H9 (cell line): ENCODE results near the gene KRTAP10-8. TPM values are rescaled to one million over a fixed set of nuclear protein-coding genes. Genes with fewer than 3 reads are reported as not detected.

Source experiments
- DNase-seq: peaks from one replicate; pipeline ENCODE4 v3.0.0-alpha.2; 2017
- H2AFZ ChIP-seq: one replicate; pipeline ENCODE4 v1.6.1; 2013; ENCODE audit warnings: mild to moderate bottlenecking, low read length, control low read depth, moderate library complexity
- H2AK5ac ChIP-seq: 2 replicates; pipeline ENCODE4 v1.6.1; 2013; ENCODE audit warnings: low read length, control low read depth, mixed read lengths; ENCODE audit not compliant: insufficient read length
- H2BK120ac ChIP-seq: one replicate; pipeline ENCODE4 v1.6.1; 2013; ENCODE audit warnings: low read depth, mild to moderate bottlenecking, low read length, control low read depth, inconsistent platforms; ENCODE audit not compliant: poor library complexity, severe bottlenecking
- H2BK12ac ChIP-seq: 2 replicates; pipeline ENCODE4 v1.6.1; 2013; ENCODE audit warnings: low read length, control low read depth, mixed read lengths, low read depth; ENCODE audit not compliant: insufficient read length
- H2BK15ac ChIP-seq: 2 replicates; pipeline ENCODE4 v1.6.1; 2013; ENCODE audit warnings: low read depth, low read length, control low read depth
- H2BK20ac ChIP-seq: one replicate; pipeline ENCODE4 v1.6.1; 2013; ENCODE audit warnings: low read depth, mild to moderate bottlenecking, low read length, control low read depth, inconsistent platforms; ENCODE audit not compliant: poor library complexity, severe bottlenecking
- H2BK5ac ChIP-seq: 2 replicates; pipeline ENCODE4 v1.6.1; 2013; ENCODE audit warnings: low read length, control low read depth, mixed read lengths; ENCODE audit not compliant: insufficient read length
- H3K14ac ChIP-seq: 2 replicates; pipeline ENCODE4 v1.6.1; 2013; ENCODE audit warnings: low read length, control low read depth; ENCODE audit not compliant: insufficient read depth
- H3K18ac ChIP-seq: 2 replicates; pipeline ENCODE4 v1.6.1; 2013; ENCODE audit warnings: low read depth, mild to moderate bottlenecking, mixed read lengths, low read length, control low read depth; ENCODE audit not compliant: insufficient read length
- H3K23ac ChIP-seq: 2 replicates; pipeline ENCODE4 v1.6.1; 2013; ENCODE audit warnings: low read length, control low read depth, mixed read lengths, low read depth; ENCODE audit not compliant: insufficient read length
- H3K23me2 ChIP-seq: 2 replicates; pipeline ENCODE4 v1.6.1; 2013; ENCODE audit warnings: low read depth, mild to moderate bottlenecking, mixed read lengths, low read length, control low read depth; ENCODE audit not compliant: insufficient read length, poor library complexity, severe bottlenecking
- H3K27ac ChIP-seq: 2 replicates; pipeline ENCODE4 v1.5.1; 2013; ENCODE audit warnings: low read length, control low read depth, mixed read lengths, low read depth; ENCODE audit not compliant: insufficient read length
- H3K27me3 ChIP-seq: 2 replicates; pipeline ENCODE4 v1.6.1; 2013; ENCODE audit warnings: low read length, control low read depth, inconsistent platforms; ENCODE audit not compliant: insufficient read depth
- H3K4ac ChIP-seq: 2 replicates; pipeline ENCODE4 v1.6.1; 2013; ENCODE audit warnings: low read depth, mild to moderate bottlenecking, control low read depth, inconsistent platforms, low read length, moderate library complexity
- H3K4me1 ChIP-seq: 2 replicates; pipeline ENCODE4 v1.6.1; 2013; ENCODE audit warnings: low read length, control low read depth, inconsistent platforms; ENCODE audit not compliant: insufficient read depth
- H3K4me2 ChIP-seq: 2 replicates; pipeline ENCODE4 v1.6.1; 2013; ENCODE audit warnings: low read length, control low read depth, mixed read lengths; ENCODE audit not compliant: insufficient read length, insufficient read depth
- H3K56ac ChIP-seq: 2 replicates; pipeline ENCODE4 v1.6.1; 2013; ENCODE audit warnings: low read depth, mild to moderate bottlenecking, mixed read lengths, low read length, control low read depth; ENCODE audit not compliant: insufficient read length
- H3K79me1 ChIP-seq: 2 replicates; pipeline ENCODE4 v1.6.1; 2013; ENCODE audit warnings: low read depth, mild to moderate bottlenecking, moderate library complexity, low read length, control low read depth, inconsistent platforms; ENCODE audit not compliant: insufficient read depth, poor library complexity, severe bottlenecking
- H3K79me2 ChIP-seq: 2 replicates; pipeline ENCODE4 v1.6.1; 2013; ENCODE audit warnings: low read length, control low read depth, inconsistent platforms; ENCODE audit not compliant: insufficient read depth
- H3K9ac ChIP-seq: 2 replicates; pipeline ENCODE4 v1.6.1; 2013; ENCODE audit warnings: low read length, control low read depth, mixed read lengths; ENCODE audit not compliant: insufficient read length; ENCODE audit errors: extremely low read depth
- H3K9me3 ChIP-seq: one replicate; pipeline ENCODE4 v1.6.1; 2013; ENCODE audit warnings: low read depth, low read length, inconsistent platforms; ENCODE audit not compliant: control insufficient read depth
- H3T11ph ChIP-seq: one replicate; pipeline ENCODE4 v1.6.1; 2013; ENCODE audit warnings: mild to moderate bottlenecking, low read length, control low read depth, inconsistent platforms
- H4K20me1 ChIP-seq: one replicate; pipeline ENCODE4 v1.6.1; 2013; ENCODE audit not compliant: control insufficient read depth, insufficient read length, insufficient read depth
- H4K5ac ChIP-seq: 2 replicates; pipeline ENCODE4 v1.6.1; 2013; ENCODE audit warnings: low read depth, mild to moderate bottlenecking, mixed read lengths, low read length, control low read depth; ENCODE audit not compliant: insufficient read length
- H4K8ac ChIP-seq: replicated peaks from 2 replicates; pipeline ENCODE4 v1.6.1; 2013; ENCODE audit warnings: low read length, control low read depth, mixed read lengths, low read depth; ENCODE audit not compliant: insufficient read length
- H4K91ac ChIP-seq: 2 replicates; pipeline ENCODE4 v1.6.1; 2013; ENCODE audit warnings: low read depth, mild to moderate bottlenecking, moderate library complexity, mixed read lengths, low read length, control low read depth; ENCODE audit not compliant: insufficient read length
- H3K27ac Mint-ChIP-seq, 3 experiments: 2 replicates in 2 of 3; 3 replicates in 1 of 3; pipeline ENCODE4 v1.8.0; 2020 to 2021; ENCODE audit warnings: mixed read lengths in 3 of 3, mild to moderate bottlenecking in 1 of 3, moderate library complexity in 1 of 3
- H3K27me3 Mint-ChIP-seq: 2 replicates; pipeline ENCODE4 v1.8.0; 2021; ENCODE audit warnings: low read depth, mild to moderate bottlenecking, moderate library complexity, mixed read lengths
- H3K36me3 Mint-ChIP-seq, 3 experiments: 2 replicates in 2 of 3; 3 replicates in 1 of 3; pipeline ENCODE4 v1.8.0; 2020 to 2021; ENCODE audit warnings: low read depth in 3 of 3, mixed read lengths in 3 of 3; ENCODE audit not compliant: insufficient read depth in 1 of 3
- H3K4me1 Mint-ChIP-seq, 2 experiments: 2 replicates each; pipeline ENCODE4 v1.8.0; 2020; ENCODE audit warnings: mixed read lengths in 2 of 2
- H3K4me3 Mint-ChIP-seq, 2 experiments: 2 replicates in 1 of 2; 3 replicates in 1 of 2; pipeline ENCODE4 v1.8.0; 2020 to 2021; ENCODE audit warnings: mild to moderate bottlenecking in 2 of 2, mixed read lengths in 2 of 2, moderate library complexity in 1 of 2
- H3K9me3 Mint-ChIP-seq, 2 experiments: 2 replicates in 1 of 2; 3 replicates in 1 of 2; pipeline ENCODE4 v1.8.0; 2020; ENCODE audit warnings: mild to moderate bottlenecking in 2 of 2, mixed read lengths in 2 of 2, moderate library complexity in 1 of 2
- CTCF ChIP-seq: fragments of 200-600 bp; sonication (generic); conservative IDR thresholded peaks from 3 replicates; pipeline ENCODE4 v1.8.0; 2021; ENCODE audit warnings: antibody characterized with exemption, mild to moderate bottlenecking
- WGBS: extraction: QIAGEN DNeasy Blood & Tissue Kit; methylation state at CpG from one replicate; pipeline ENCODE4 v1.1.7; 2013; ENCODE audit warnings: missing lambda C conversion rate, low lambda C conversion rate, mixed read lengths; ENCODE audit not compliant: insufficient read length; ENCODE audit errors: extremely low coverage; 5-methylcytosine and 5-hydroxymethylcytosine counted together
- total RNA-seq: library from RNA; stranded (reverse); gene quantifications from 2 replicates; pipeline ENCODE4 v1.2.1, GENCODE V29; 2021

The KRTAP10-8 gene
- total RNA-seq, 1 experiment from 2014 or later = not detected

- no peak for DNase-seq
- Mint-ChIP-seq H3K27ac (no peak overlapping the region; a peak in 1 of 7 replicates), H3K27me3 (peaks cover 16% of the 10 kb centered on the region), H3K36me3 (peaks cover 3 to 22% (median 3%) of the 10 kb centered on the region in 3 experiments; a peak in 5 of 7 replicates), H3K9me3 (peaks cover 19 to 20% of the 10 kb centered on the region in 2 experiments), H3K4me3 (no peak overlapping the region), H3K4me1 (no peaks in the 10 kb centered on the region)
- Histone ChIP-seq H3K4me1 (no peaks in the 10 kb centered on the region), H3K23me2 (no peaks in the 10 kb centered on the region), H2BK12ac (no peak overlapping the region), H2BK15ac (no peak overlapping the region), H4K8ac (no peak overlapping the region), H2AFZ (no peak overlapping the region), H3K4me2 (no peak overlapping the region), H3K9ac (no peak overlapping the region), H3K4ac (no peak overlapping the region), H3K79me1 (no peaks in the 10 kb centered on the region), H3T11ph (no peak overlapping the region), H4K5ac (no peak overlapping the region), H3K9me3 (no peaks in the 10 kb centered on the region), H4K91ac (no peak overlapping the region), H2BK5ac (no peak overlapping the region), H3K56ac (no peak overlapping the region), H2BK120ac (no peak overlapping the region), H3K23ac (no peak overlapping the region), H2AK5ac (no peak overlapping the region), H3K18ac (no peak overlapping the region), H2BK20ac (no peak overlapping the region), H3K79me2 (no peaks in the 10 kb centered on the region), H3K14ac (no peak overlapping the region), H3K27me3 (no peaks in the 10 kb centered on the region), H3K27ac (no peak overlapping the region), H4K20me1 (no peaks in the 10 kb centered on the region)
- TF ChIP-seq CTCF = no peak
- no CpG with 5 or more reads among the region's 18 CpGs for WGBS
Observed at GRCh38 chr21:44567481-44568171, 44.3 kb upstream of the KRTAP10-8 start.
